Vagina (tissue), 2 donors: Measurements from ENCODE around the gene CA5A. TPM values are rescaled to one million over a fixed set of nuclear protein-coding genes. Genes with fewer than 3 reads are reported as not detected.

Experiments used
- DNase-seq, 2 donors: peaks; one replicate each; pipeline ENCODE4 v3.0.0-alpha.2; 2017; ENCODE audit errors: extremely low spot score in 2 of 2
- H3K27ac ChIP-seq: fragments of 200-600 bp; sonication (generic); one replicate; pipeline ENCODE4 v1.5.1; 2019
- H3K27me3 ChIP-seq: fragments of 200-600 bp; sonication (generic); one replicate; pipeline ENCODE4 v1.5.1; 2019
- H3K36me3 ChIP-seq, 2 donors: fragments of 200-600 bp; sonication (generic); one replicate each; pipeline ENCODE4 v1.5.1; 2017 to 2019
- H3K4me1 ChIP-seq: fragments of 200-600 bp; sonication (generic); one replicate; pipeline ENCODE4 v1.5.1; 2019
- H3K4me3 ChIP-seq, 2 donors: fragments of 200-600 bp; sonication (generic); 1 replicate in 1 of 2; 2 replicates in 1 of 2; pipeline ENCODE4 v1.5.1; 2016 to 2019
- H3K9me3 ChIP-seq: fragments of 200-600 bp; sonication (generic); one replicate; pipeline ENCODE4 v1.5.1; 2019
- POLR2A ChIP-seq, 2 donors: fragments of 450-650 bp; IDR thresholded peaks; one replicate each; pipeline ENCODE4 v1.6.1; 2017; ENCODE audit warnings: antibody characterized with exemption in 2 of 2, mild to moderate bottlenecking in 2 of 2, moderate library complexity in 2 of 2
- POLR2AphosphoS5 ChIP-seq, 2 donors: sonication (generic); formaldehyde crosslinking; IDR thresholded peaks; one replicate each; pipeline ENCODE4 v1.9.0; 2017; ENCODE audit warnings: antibody characterized with exemption in 2 of 2, mild to moderate bottlenecking in 2 of 2, low read depth in 1 of 2; ENCODE audit not compliant: insufficient read depth in 1 of 2
- intact Hi-C: fragments of 100-400 bp; cut with DNase I; formaldehyde crosslinking; loops from one replicate; pipeline ENCODE4 v1.15.1; 2023
- total RNA-seq: library from RNA; depleted of rRNA; stranded (reverse); fragments of >200 nt; gene quantifications from one replicate; pipeline ENCODE4 v1.2.3, GENCODE V29; 2016
- TF ChIP-seq, protein P1 (sequence below), 3 experiments: fragments of 450-650 bp in 2 of 3; fragments of 200-600 bp in 1 of 3; sonication (generic) in 1 of 3; IDR thresholded peaks; one replicate each; pipeline ENCODE4 v1.5.1; 2017 to 2019; ENCODE audit warnings: antibody characterized with exemption in 3 of 3, mild to moderate bottlenecking in 2 of 3, moderate library complexity in 2 of 3

The CA5A gene
- total RNA-seq, 1 donor from 2014 or later = not detected

DNA sequence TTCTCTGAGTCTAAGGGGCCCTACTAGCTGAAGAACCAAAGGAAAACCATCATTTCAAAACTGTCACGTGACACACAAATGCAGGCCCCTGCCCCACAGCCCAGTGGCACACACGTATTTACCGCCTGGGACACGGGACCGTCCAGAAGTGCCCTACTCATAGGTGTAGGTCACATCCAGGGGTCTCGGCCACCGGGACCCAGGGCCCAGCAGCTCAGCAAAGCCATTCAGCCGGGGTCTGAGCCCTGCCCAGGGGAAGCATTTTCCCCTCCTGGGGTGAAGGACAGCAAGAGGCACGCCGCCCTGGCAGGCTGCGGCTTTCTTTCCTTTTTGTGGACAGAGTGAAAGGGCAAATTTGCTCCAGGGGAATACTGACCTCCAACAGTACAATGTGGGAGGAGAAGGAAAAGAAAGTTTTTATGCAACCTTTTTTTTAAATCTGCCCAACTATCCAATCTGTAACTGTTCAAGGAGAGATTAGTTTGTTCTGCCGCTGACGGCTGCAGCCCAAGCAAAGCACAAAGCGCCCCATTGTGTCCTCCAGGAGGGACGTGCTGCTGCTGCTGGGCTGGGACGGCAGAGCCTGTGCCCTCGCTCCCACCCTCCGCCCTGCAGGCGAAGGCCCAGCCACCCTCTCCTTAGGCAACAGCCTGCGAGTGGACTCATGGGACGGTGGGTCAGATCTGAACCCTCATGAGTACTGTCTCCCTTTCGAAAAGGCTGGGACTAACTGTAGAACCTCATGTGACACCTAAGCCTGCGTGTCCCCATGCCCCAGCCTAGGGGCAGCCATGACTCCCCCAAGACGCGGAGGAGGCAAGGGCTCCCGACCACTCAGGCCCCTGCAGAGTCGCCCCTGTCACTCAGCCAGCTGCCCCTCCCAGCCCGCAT, 88.3 kb downstream of the CA5A start:
- peaks cover 37% of the 10 kb centered on the region for H3K4me1 ChIP-seq
- intact Hi-C loops = no loop called here

DNA sequence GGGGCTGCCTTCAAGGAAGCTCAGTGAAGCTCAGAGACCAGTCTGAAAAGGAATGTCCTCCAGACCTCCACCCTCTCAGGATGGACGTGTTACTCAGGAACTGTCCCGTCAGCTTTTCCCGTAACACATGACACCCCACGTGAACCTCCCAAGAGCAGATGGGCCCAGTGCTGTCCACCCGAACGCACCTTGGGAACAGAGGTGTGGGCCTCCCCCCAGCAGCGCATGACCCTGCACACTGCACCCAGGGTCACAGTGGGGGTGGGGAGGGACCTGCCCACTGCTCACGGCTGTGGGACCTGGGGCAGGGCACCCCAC, 88.9 kb downstream of the CA5A start:
- DNase-seq = no peak
- H3K27me3 ChIP-seq = no peaks in the 10 kb centered on the region
- no peak overlapping the region for H3K27ac ChIP-seq
- no peaks in the 10 kb centered on the region for H3K36me3 ChIP-seq
- H3K9me3 ChIP-seq = no peaks in the 10 kb centered on the region
- no peak overlapping the region for H3K4me3 ChIP-seq
- H3K4me1 ChIP-seq = peaks cover 31% of the 10 kb centered on the region
- TF ChIP-seq POLR2A (IDR thresholded peaks at IDR 0.05) (no peak), POLR2AphosphoS5 (IDR thresholded peaks at IDR 0.05; ENCODE audit: insufficient read depth in 1 of 2, low read depth in 1 of 2) (no peak)
- TF ChIP-seq, protein P1, sequence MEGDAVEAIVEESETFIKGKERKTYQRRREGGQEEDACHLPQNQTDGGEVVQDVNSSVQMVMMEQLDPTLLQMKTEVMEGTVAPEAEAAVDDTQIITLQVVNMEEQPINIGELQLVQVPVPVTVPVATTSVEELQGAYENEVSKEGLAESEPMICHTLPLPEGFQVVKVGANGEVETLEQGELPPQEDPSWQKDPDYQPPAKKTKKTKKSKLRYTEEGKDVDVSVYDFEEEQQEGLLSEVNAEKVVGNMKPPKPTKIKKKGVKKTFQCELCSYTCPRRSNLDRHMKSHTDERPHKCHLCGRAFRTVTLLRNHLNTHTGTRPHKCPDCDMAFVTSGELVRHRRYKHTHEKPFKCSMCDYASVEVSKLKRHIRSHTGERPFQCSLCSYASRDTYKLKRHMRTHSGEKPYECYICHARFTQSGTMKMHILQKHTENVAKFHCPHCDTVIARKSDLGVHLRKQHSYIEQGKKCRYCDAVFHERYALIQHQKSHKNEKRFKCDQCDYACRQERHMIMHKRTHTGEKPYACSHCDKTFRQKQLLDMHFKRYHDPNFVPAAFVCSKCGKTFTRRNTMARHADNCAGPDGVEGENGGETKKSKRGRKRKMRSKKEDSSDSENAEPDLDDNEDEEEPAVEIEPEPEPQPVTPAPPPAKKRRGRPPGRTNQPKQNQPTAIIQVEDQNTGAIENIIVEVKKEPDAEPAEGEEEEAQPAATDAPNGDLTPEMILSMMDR (IDR thresholded peaks at IDR 0.05) = no peak
- intact Hi-C loops = no loop called here

More for the DNA sequence above, 88.3 kb downstream of the CA5A start:
- Histone ChIP-seq H3K27me3 (no peaks in the 10 kb centered on the region), H3K36me3 (no peaks in the 10 kb centered on the region), H3K9me3 (no peaks in the 10 kb centered on the region), H3K4me3 (no peak overlapping the region), H3K27ac (no peak overlapping the region)
- DNase-seq = no peak
- TF ChIP-seq POLR2AphosphoS5 (IDR thresholded peaks at IDR 0.05; ENCODE audit: insufficient read depth in 1 of 2, low read depth in 1 of 2) (no peak), POLR2A (IDR thresholded peaks at IDR 0.05) (no peak)
- TF ChIP-seq, protein P1 (IDR thresholded peaks at IDR 0.05) = no peak

DNA sequence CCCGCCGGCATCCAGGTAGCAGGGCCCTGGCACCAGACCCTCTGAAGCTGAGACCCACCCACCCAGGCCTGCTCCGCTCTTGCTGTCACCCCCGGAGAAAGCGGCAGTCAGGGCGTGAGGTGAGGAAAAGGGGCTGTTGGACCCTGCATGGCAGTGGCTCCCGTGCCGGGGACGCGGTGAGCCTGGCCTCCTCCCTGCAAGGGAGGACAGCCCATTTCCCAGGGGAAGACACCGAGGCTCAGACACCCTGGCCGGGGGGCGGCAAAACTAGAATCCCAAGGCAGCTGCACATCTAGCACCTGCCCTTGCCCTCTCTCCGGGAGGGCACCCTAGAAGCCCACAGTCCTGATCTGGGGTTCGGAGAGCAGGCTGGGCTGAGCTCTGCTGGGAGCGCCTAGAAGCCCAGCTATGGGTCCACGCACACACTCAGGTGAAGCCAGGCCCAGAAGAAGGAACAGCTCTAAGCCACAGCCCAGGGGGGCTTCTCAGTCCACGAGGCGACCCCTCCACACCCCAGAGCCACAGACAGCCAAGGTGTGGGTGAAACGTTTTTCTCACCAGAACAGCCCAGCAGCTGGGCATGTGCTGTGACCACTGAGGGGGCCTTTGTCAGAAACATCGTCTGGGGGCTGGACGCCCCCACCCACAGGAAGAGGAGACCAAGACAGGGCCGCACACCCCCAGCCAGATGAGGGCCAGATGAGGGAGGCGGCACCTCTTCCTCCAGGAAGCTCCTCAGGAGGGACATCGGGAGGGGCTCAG, 89.4 kb downstream of the CA5A start:
- TF ChIP-seq, protein P1 (IDR thresholded peaks at IDR 0.05) = no peak
- no peak for TF ChIP-seq POLR2A (IDR thresholded peaks at IDR 0.05)
- TF ChIP-seq POLR2AphosphoS5 (IDR thresholded peaks at IDR 0.05; ENCODE audit: insufficient read depth in 1 of 2, low read depth in 1 of 2) = no peak
- intact Hi-C loops = no loop called here
- Histone ChIP-seq H3K27ac (no peak overlapping the region), H3K27me3 (no peaks in the 10 kb centered on the region), H3K4me3 (no peak overlapping the region), H3K9me3 (no peaks in the 10 kb centered on the region), H3K4me1 (peaks cover 26% of the 10 kb centered on the region), H3K36me3 (no peaks in the 10 kb centered on the region)
- no peak for DNase-seq

DNA sequence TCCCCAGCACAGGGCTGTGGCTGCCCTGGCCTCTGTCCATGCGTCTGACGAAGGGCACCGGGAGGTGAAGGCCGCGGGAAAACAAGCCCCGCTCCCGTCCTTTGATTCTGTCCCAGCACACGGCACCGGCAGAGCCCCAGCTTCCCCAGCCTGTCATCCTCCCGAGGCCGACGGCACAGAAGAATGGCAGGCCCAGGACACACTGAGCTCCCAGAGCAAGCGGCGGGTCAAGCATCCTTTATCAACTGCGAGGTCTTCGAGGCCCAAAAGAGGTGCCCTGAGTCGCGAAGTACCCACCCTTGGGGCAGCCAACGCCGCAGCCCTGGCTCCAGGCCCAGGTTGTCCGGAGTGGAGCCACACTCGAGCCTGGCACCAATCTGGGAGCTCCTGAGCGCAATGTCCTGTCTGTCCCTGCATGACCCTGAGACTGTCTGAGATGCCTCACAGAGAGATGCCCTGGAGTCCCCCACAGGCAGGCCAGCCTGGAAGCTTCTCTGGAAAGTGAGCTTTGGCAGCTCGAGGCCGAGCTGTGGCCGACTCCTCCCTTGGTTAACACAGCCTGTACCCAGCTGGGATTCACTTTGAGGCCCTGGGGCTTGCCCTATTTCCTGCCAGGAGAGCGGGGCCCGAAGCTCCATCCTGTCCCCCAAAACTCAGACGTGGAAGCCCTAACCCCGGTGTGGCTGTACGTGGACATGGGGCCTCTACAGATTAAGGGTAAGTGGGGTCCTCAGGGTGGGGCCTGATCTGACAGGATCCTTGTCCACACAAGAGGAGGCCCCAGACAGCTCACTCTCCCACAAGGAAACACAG, 90.3 kb downstream of the CA5A start:
- peaks cover 24% of the 10 kb centered on the region for H3K4me1 ChIP-seq
- H3K9me3 ChIP-seq = no peaks in the 10 kb centered on the region
- H3K4me3 ChIP-seq = no peak overlapping the region
- H3K27ac ChIP-seq = no peak overlapping the region
- DNase-seq = no peak
- H3K27me3 ChIP-seq = no peaks in the 10 kb centered on the region
- TF ChIP-seq POLR2AphosphoS5 (IDR thresholded peaks at IDR 0.05; ENCODE audit: insufficient read depth in 1 of 2, low read depth in 1 of 2) = no peak
- TF ChIP-seq, protein P1 (IDR thresholded peaks at IDR 0.05) = no peak
- no peak for TF ChIP-seq POLR2A (IDR thresholded peaks at IDR 0.05)
- intact Hi-C loops = no loop called here
- no peaks in the 10 kb centered on the region for H3K36me3 ChIP-seq
